Parathyroid adenoma (tissue), 2 donors: Measurements from ENCODE around the gene JPT2.

Experiments
- H2AFZ ChIP-seq: fragments of 300-600 bp; sonication (generic); one replicate; pipeline ENCODE4 v1.7.0; 2017; ENCODE audit warnings: antibody characterized with exemption, mild to moderate bottlenecking
- H3K27ac ChIP-seq: fragments of 300-600 bp; sonication (generic); one replicate; pipeline ENCODE4 v1.7.0; 2017
- H3K27me3 ChIP-seq: fragments of 300-600 bp; sonication (generic); one replicate; pipeline ENCODE4 v1.7.0; 2017; ENCODE audit warnings: low read length; ENCODE audit not compliant: control insufficient read depth, insufficient read depth
- H3K36me3 ChIP-seq: fragments of 300-600 bp; sonication (generic); one replicate; pipeline ENCODE4 v1.7.0; 2017; ENCODE audit warnings: low read length; ENCODE audit not compliant: control insufficient read depth, insufficient read depth
- H3K4me1 ChIP-seq: fragments of 300-600 bp; sonication (generic); one replicate; pipeline ENCODE4 v1.7.0; 2017; ENCODE audit warnings: control low read depth
- H3K4me2 ChIP-seq: fragments of 300-600 bp; sonication (generic); one replicate; pipeline ENCODE4 v1.7.0; 2017; ENCODE audit warnings: low read length
- H3K4me3 ChIP-seq: fragments of 300-600 bp; sonication (generic); one replicate; pipeline ENCODE4 v1.7.0; 2017; ENCODE audit warnings: low read depth, low read length
- H3K79me2 ChIP-seq: fragments of 300-600 bp; sonication (generic); one replicate; pipeline ENCODE4 v1.7.0; 2017; ENCODE audit warnings: control low read depth
- H3K9ac ChIP-seq: fragments of 300-600 bp; sonication (generic); one replicate; pipeline ENCODE4 v1.7.0; 2017; ENCODE audit warnings: mild to moderate bottlenecking
- H3K9me3 ChIP-seq: fragments of 300-600 bp; sonication (generic); one replicate; pipeline ENCODE4 v1.7.0; 2017; ENCODE audit warnings: low read length; ENCODE audit not compliant: control insufficient read depth
- CTCF ChIP-seq: fragments of 300-600 bp; sonication (generic); IDR thresholded peaks from one replicate; pipeline ENCODE4 v1.7.0; 2017; ENCODE audit warnings: antibody characterized with exemption, mild to moderate bottlenecking
- donor health status: primary hyperparathyroidism.

Gene JPT2

GRCh38 chr16:1746693-1747195 lies 68.7 kb downstream of the JPT2 start:
- H3K27me3 ChIP-seq = no peaks in the 10 kb centered on the region
- H3K4me2 ChIP-seq = no peak overlapping the region
- no peaks in the 10 kb centered on the region for H3K9me3 ChIP-seq
- no peaks in the 10 kb centered on the region for H3K36me3 ChIP-seq
- TF ChIP-seq CTCF = no peak
- H3K79me2 ChIP-seq = peaks cover 5% of the 10 kb centered on the region
- H3K9ac ChIP-seq = no peak overlapping the region
- H2AFZ ChIP-seq = no peak overlapping the region
- H3K27ac ChIP-seq = no peak overlapping the region
- no peaks in the 10 kb centered on the region for H3K4me1 ChIP-seq
- no peak overlapping the region for H3K4me3 ChIP-seq

- Histone ChIP-seq H3K4me1 (no peaks in the 10 kb centered on the region), H2AFZ (no peak overlapping the region), H3K9me3 (no peaks in the 10 kb centered on the region), H3K36me3 (no peaks in the 10 kb centered on the region), H3K79me2 (no peaks in the 10 kb centered on the region), H3K9ac (no peak overlapping the region), H3K4me3 (no peak overlapping the region), H3K27ac (no peak overlapping the region), H3K27me3 (no peaks in the 10 kb centered on the region), H3K4me2 (no peak overlapping the region)
- no peak for TF ChIP-seq CTCF
These were observed 69.9 kb downstream of the JPT2 start for GRCh38 chr16:1747934-1748333.

DNA sequence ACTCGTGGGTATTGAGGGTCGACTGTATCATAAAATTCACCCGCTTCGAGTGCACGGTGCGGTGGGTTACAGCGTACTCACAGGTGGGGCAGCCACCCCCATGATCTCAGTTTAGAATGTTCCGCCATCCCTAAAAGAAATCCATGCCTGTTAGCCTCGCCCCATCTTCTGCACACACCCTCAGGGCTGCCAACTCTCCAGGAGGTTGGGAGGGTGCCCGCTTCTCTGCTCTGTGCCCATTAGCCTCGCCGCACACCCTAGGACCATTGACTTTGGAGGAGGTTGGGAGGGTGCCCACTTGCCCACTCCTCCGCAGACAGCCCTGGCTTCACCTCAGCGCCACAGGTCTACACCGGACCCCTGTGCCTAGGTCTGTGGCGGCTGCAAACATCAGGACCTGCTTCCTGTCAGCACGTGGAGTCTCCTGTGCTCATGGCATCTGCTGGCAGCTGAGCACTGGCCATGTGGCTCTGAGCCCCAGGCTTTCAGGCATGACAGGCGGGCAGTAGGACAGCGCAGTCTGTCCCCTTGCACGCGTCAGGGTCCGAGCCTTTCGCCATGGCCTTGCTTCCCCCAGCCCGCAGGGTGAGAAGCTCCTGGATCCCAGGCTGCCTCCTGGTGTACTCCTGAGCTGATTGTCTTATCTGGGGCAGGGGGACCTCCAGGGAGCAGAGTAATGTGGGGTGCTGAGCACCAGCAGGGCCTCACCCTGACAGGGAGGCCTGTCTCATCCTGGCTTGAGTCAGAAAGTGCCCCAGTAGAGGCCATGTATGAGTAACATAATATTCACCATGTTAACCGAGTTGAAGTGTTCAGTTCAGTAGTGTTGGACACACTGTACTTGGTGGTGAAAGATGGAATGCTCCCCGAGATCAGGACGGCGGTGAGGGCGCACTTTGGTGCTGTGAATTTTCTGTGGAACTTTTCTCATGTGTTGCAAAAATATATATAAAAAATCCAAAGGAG lies 71.4 kb downstream of the JPT2 start:
- no peaks in the 10 kb centered on the region for H3K9me3 ChIP-seq
- no peak overlapping the region for H3K27ac ChIP-seq
- no peak overlapping the region for H2AFZ ChIP-seq
- H3K79me2 ChIP-seq = no peaks in the 10 kb centered on the region
- H3K36me3 ChIP-seq = no peaks in the 10 kb centered on the region
- no peaks in the 10 kb centered on the region for H3K27me3 ChIP-seq
- no peak overlapping the region for H3K4me2 ChIP-seq
- H3K4me1 ChIP-seq = no peaks in the 10 kb centered on the region
- no peak overlapping the region for H3K4me3 ChIP-seq
- H3K9ac ChIP-seq = no peak overlapping the region
- TF ChIP-seq CTCF = no peak
